OCI-LY7 (cell line): ENCODE results near the gene CLDN22.

Source experiments
- EZH2phosphoT487 ChIP-seq: fragments of 200-600 bp; sonication (generic); IDR thresholded peaks from 2 replicates; pipeline ENCODE4 v1.6.1; 2018; ENCODE audit warnings: low read depth, borderline replicate concordance, mild to moderate bottlenecking, mixed run types, antibody characterized with exemption, low read length, moderate library complexity, mixed read lengths
- TF ChIP-seq, protein P1 (sequence below): fragments of 200-600 bp; sonication (generic); conservative IDR thresholded peaks from 2 replicates; pipeline ENCODE4 v1.5.1; 2014; ENCODE audit warnings: mild to moderate bottlenecking, antibody characterized with exemption, low read length, moderate library complexity, mixed read lengths

DNA sequence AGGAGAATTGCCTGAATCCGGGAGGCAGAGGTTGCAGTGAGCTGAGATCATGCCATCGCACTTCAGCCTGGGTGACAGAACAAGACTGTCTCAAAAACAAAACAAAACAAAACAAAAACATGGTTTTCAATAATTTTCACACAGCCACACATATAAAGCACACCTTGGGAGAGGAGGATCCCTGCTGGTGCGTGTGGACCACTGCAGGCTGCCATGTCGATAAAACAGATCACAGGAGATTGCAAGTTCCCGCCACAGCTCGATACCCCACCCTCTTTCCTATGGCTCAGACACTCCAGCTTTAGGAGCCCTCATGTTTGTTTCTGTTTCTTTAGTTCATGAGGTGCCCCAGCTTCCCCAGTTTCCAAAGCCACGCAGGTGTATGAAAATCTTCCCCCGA lies 33.5 kb upstream of the CLDN22 start:
- TF ChIP-seq, protein P1, sequence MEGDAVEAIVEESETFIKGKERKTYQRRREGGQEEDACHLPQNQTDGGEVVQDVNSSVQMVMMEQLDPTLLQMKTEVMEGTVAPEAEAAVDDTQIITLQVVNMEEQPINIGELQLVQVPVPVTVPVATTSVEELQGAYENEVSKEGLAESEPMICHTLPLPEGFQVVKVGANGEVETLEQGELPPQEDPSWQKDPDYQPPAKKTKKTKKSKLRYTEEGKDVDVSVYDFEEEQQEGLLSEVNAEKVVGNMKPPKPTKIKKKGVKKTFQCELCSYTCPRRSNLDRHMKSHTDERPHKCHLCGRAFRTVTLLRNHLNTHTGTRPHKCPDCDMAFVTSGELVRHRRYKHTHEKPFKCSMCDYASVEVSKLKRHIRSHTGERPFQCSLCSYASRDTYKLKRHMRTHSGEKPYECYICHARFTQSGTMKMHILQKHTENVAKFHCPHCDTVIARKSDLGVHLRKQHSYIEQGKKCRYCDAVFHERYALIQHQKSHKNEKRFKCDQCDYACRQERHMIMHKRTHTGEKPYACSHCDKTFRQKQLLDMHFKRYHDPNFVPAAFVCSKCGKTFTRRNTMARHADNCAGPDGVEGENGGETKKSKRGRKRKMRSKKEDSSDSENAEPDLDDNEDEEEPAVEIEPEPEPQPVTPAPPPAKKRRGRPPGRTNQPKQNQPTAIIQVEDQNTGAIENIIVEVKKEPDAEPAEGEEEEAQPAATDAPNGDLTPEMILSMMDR = no peak
- TF ChIP-seq EZH2phosphoT487 = no peak
